ENCODE measurements around the gene IPO8.
"Not testable (repeated sequence)": the region's sequence is repeated elsewhere in the genome, so short reads cannot be mapped to it uniquely, and the experiment has no call there.

Gene IPO8

DNA sequence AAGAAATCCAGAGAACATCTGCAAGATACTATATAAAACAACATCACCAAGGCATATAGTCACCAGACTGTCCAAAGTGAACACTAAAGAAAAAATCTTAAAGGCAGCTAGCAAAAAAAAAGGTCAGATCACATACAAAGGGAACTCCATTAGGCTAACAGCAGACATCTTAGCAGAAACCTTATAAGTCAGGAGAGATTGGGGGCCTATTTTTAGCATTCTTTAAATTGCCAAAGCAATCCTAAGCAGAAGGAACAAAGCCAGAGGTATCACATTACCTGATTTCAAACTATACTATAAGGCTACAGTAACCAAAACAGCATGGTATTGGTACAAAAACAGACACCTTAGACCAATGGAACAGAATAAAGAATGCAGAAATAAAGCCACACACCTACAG lies 92.5 kb downstream of the IPO8 start:
- DNase-seq = no peak

DNA sequence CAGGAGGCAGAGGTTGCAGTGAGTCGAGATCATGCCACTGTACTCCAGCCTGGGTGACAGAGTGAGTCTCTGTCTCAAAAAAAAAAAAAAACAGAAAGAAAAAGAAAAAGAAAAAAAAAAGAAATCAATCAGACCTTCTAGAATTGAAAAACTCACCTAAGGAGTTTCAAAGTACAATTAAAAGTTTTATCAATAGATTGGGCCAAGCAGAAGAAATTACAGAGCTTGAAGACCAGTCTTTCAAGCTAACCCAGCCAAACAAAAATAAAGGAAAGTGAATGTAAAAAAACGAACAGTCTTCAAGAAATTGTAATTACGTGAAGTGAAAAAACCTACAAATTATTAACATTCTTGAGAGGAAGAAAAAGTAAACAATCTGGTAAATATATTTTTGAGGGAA lies 93.0 kb downstream of the IPO8 start:
- DNase-seq = no peak

- DNase-seq = no peak
These were observed 96.1 kb downstream of the IPO8 start for GRCh38 chr12:30599608-30600007.

DNA sequence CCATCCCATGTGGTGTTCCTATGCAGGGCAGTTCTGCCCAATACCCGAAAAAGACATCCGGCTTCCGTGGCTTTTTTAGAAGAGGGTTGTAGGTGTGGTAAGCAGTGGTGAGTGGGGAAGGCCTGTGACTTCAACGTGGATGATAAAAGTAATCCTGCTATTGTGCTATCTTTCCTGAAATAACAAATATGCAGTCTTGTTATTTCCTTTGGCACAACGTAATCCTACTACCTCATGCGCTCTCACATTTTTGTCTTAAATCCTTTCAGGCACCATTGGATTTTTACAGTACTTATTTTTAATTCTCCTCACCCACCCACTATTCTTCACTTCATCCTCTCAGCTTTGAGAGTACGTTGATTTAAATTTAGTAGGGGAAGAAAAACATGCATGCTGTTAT lies 96.8 kb downstream of the IPO8 start:
- no peak for DNase-seq

DNA sequence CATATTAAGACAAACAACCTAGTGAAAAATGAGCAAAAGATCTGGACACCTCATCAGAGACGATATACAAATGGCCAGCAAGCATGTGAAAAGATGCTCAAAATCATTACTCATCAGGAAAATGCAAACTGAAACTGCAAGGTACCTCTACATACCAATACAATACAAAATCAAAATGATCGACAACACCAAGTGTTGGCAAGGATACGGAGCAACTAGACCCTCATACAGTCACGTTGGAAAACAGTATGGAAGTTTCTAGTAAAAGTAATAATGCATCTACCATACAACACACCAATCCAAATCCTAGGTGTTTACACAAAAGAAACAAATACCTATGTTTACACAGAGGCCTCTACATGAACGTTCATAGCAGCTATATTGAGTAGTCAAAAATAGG lies 99.9 kb downstream of the IPO8 start:
- no peak for DNase-seq

- DNase-seq = no peak
These were observed 101.2 kb downstream of the IPO8 start for GRCh38 chr12:30594509-30594908.

DNA sequence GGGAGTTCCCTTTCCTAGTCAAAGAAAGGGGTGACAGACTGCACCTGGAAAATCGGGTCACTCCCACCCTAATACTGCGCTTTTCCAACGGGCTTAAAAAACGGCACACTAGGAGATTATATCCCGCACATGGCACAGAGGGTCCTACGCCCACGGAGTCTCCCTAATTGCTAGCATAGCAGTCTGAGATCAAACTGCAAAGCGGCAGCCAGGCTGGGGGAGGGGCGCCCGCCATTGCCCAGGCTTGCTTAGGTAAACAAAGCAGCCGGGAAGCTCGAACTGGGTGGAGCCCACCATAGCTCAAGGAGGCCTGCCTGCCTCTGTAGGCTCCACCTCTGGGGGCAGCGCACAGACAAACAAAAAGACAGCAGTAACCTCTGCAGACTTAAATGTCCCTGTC lies 107.1 kb downstream of the IPO8 start:
- DNase-seq = not testable (repeated sequence)

DNA sequence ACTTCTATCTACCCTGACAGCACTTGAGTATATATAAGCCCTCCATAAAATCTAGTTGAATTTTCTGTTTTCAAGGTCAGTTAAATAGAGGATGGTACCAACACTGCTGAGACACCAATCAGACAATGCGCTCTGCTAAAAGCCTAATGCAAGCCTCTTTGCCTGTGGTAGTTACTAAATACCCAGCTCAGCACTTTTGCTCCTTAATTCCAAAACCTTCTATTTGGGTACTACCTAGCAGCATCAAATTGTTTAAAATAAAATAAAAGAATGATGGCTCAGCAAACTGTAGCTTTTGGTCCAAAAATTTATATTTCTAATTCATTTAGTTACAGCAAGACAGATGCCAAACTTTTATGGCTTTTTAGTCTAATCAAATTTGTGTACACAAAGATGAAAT lies 107.9 kb downstream of the IPO8 start:
- DNase-seq = no peak

DNA sequence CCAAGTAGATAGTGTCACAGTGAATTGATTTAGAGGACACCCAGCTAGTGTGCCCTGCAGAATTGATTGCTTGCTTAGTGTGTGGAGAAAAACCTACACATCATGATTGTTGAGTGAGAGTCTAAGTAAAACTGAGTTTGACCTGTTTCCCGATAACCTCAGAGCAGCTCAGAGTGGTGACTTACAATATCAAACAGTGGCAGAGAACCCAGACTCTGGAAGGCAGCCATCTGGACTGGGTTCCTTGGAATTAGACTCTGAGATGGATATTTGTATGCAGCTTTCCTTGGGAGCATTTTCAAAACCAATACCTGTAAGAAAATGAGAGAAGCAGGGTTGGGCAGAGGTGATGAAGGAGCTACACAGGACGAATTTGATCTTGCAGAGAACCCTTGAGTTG lies 109.8 kb downstream of the IPO8 start:
- no peak for DNase-seq

- no peak for DNase-seq
These were observed 112.7 kb downstream of the IPO8 start for GRCh38 chr12:30582943-30583342.

GRCh38 chr12:30580344-30580743 lies 115.3 kb downstream of the IPO8 start:
- DNase-seq = no peak

Data from NK-92 treated with Interleukin-12 subunit alpha and Interleukin-12 subunit beta, amount 100 ng/mL, for 24 hours (cell line).